Upper lobe of left lung (tissue), 6 donors: ENCODE results near the gene CHRM4. TPM values are rescaled to one million over a fixed set of nuclear protein-coding genes. Genes with fewer than 3 reads are reported as not detected.
A peak's percentile ranks its signal among the peaks of the same experiment; 100 is the strongest.

Source experiments
- ATAC-seq, 2 donors: fragments of 200-7000 bp; cut with Tn5 transposase; one replicate each; pipeline ENCODE4 v1.9.1; 2022; ENCODE audit warnings: mild to moderate bottlenecking in 2 of 2, moderate library complexity in 2 of 2; ENCODE audit not compliant: low FRiP score in 2 of 2
- DNase-seq, 2 donors: peaks; one replicate each; pipeline ENCODE4 v3.0.0-alpha.2; 2019 to 2020
- H3K27ac ChIP-seq, 4 donors: fragments of 200-600 bp; sonication (generic); one replicate each; pipeline ENCODE4 v1.5.1; 2016 to 2019
- H3K27me3 ChIP-seq, 4 donors: fragments of 200-600 bp; sonication (generic); one replicate each; pipeline ENCODE4 v1.5.1; 2017 to 2019
- H3K36me3 ChIP-seq, 4 donors: fragments of 200-600 bp; sonication (generic); one replicate each; pipeline ENCODE4 v1.5.1; 2016 to 2019
- H3K4me1 ChIP-seq, 4 donors: fragments of 200-600 bp; sonication (generic); one replicate each; pipeline ENCODE4 v1.5.1; 2018 to 2019
- H3K4me3 ChIP-seq, 4 donors: fragments of 200-600 bp; sonication (generic); one replicate each; pipeline ENCODE4 v1.5.1; 2017 to 2019; ENCODE audit warnings: mild to moderate bottlenecking in 2 of 4, moderate library complexity in 1 of 4
- H3K9me3 ChIP-seq, 4 donors: fragments of 200-600 bp; sonication (generic); one replicate each; pipeline ENCODE4 v1.5.1; 2018 to 2019
- EP300 ChIP-seq, 4 donors: sonication (generic); formaldehyde crosslinking; IDR thresholded peaks; one replicate each; pipeline ENCODE4 v1.5.1; 2017; ENCODE audit warnings: antibody characterized with exemption in 4 of 4, control low read depth in 2 of 4
- POLR2A ChIP-seq, 4 donors: fragments of 450-650 bp; IDR thresholded peaks; one replicate each; pipeline ENCODE4 v1.5.1; 2016 to 2017; ENCODE audit warnings: antibody characterized with exemption in 4 of 4, mild to moderate bottlenecking in 2 of 4
- POLR2AphosphoS5 ChIP-seq, 2 donors: sonication (generic); formaldehyde crosslinking; IDR thresholded peaks; one replicate each; pipeline ENCODE4 v1.5.1; 2017; ENCODE audit warnings: antibody characterized with exemption in 2 of 2
- WGBS, 2 donors: methylation state at CpG; one replicate each; pipeline ENCODE4 v1.1.5; 2017 to 2018; 5-methylcytosine and 5-hydroxymethylcytosine counted together
- total RNA-seq, 6 donors: library from RNA; depleted of rRNA in 4 of 6; stranded (reverse); fragments of >200 nt in 4 of 6; gene quantifications; one replicate each; pipeline versions ENCODE4 v1.1.0 to v1.2.1, GENCODE V29; 2016 to 2021
- TF ChIP-seq, protein P1 (sequence below), 6 experiments: fragments of 450-650 bp in 4 of 6; fragments of 200-600 bp in 2 of 6; sonication (generic) in 2 of 6; IDR thresholded peaks; one replicate each; pipeline ENCODE4 v1.5.1; 2016 to 2019; ENCODE audit warnings: antibody characterized with exemption in 6 of 6
- donor health status: DM: no; HTN: no; CAD: no; lungs with moderate emphysema.
- donor health status: DM: no; HTN: yes; CAD: no; lungs with severe emphysema.

CHRM4 gene
- total RNA-seq, 6 donors from 2014 or later = 0.34 to 1.4 (median 0.53) TPM; not detected in 2

DNA sequence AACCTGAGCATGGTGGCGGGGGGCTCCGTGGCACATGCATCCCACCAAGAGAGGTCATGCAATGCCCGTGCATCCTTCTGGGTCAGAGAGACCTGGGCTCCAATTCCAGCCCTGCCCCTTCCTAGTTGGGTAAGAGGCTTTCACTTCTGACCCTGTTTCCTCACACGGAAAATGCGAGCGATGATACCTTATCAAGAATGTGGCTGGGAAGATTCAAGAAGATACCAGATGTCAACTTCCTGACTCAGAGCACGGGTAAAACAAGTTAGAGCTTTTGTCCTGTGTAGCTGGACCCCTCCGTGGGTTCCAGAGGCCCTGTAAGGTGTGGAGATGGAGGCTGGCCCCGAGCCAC lies 53.0 kb downstream of the CHRM4 start:
- no peak for ATAC-seq
- WGBS, 2 donors = 21 to 31% methylated on average over 8 to 9 of the region's 9 CpGs
- peak overlapping the region in 3 of 4 donors; percentile 7 to 43 (median 22) for H3K4me3 ChIP-seq

DNA sequence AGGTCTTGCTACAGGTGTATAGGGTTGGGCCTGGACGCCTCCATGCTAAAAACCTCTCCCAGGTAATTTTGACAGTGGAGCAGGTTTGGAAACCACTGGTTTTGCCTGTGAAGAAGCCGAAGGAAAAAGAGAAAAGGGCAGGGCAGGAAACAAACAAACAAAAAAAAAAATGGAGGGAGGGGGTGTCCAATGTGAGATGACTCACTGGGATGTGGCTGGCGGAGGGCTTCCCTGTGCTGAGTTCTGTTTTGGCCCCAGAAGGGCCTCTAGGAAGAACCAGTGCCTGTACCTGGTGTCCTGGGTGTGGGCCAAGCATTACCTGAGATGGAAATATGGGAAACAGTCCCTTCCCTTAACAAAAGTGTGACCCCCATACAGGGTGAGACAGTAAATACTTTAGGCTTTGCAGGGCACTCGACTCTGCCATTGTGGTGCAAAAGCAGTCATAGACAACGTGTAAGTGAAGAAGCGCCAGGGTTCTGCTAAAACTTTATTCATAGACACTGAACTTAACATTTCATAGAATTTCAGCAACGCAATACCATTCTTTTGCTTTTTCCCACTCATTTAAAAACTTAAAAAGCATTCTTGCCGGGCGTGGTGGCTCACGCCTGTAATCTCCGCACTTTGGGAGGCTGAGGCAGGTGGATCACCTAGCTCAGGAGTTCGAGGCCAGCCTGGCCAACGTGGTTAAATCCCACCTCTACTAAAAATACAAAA lies 53.8 kb downstream of the CHRM4 start:
- TF ChIP-seq EP300 (IDR thresholded peaks at IDR 0.05) = no peak
- 84 to 89% methylated on average over 13 of the region's 13 CpGs for WGBS, 2 donors
- H3K27me3 ChIP-seq = peaks cover 0 to 11% (median 3%) of the 10 kb centered on the region in 4 donors
- no peaks in the 10 kb centered on the region for H3K36me3 ChIP-seq
- H3K27ac ChIP-seq = peak overlapping the region in 2 of 4 donors; percentile 85 to 90
- no peaks in the 10 kb centered on the region for H3K9me3 ChIP-seq
- H3K4me3 ChIP-seq = no peak overlapping the region
- peaks cover 52 to 74% (median 60%) of the 10 kb centered on the region in 4 donors for H3K4me1 ChIP-seq
- no peak for DNase-seq
- no peak for ATAC-seq

More for the DNA sequence above, 53.0 kb downstream of the CHRM4 start:
- no peak for DNase-seq
- Histone ChIP-seq H3K36me3 (no peaks in the 10 kb centered on the region), H3K9me3 (no peaks in the 10 kb centered on the region), H3K27me3 (peaks cover 0 to 2% (median 0%) of the 10 kb centered on the region in 4 donors), H3K27ac (peak overlapping the region; percentile 50 to 90 (median 82)), H3K4me1 (peaks cover 46 to 73% (median 58%) of the 10 kb centered on the region in 4 donors)
- no peak for TF ChIP-seq POLR2AphosphoS5 (IDR thresholded peaks at IDR 0.05)
- no peak for TF ChIP-seq POLR2A (IDR thresholded peaks at IDR 0.05)
- TF ChIP-seq, protein P1, sequence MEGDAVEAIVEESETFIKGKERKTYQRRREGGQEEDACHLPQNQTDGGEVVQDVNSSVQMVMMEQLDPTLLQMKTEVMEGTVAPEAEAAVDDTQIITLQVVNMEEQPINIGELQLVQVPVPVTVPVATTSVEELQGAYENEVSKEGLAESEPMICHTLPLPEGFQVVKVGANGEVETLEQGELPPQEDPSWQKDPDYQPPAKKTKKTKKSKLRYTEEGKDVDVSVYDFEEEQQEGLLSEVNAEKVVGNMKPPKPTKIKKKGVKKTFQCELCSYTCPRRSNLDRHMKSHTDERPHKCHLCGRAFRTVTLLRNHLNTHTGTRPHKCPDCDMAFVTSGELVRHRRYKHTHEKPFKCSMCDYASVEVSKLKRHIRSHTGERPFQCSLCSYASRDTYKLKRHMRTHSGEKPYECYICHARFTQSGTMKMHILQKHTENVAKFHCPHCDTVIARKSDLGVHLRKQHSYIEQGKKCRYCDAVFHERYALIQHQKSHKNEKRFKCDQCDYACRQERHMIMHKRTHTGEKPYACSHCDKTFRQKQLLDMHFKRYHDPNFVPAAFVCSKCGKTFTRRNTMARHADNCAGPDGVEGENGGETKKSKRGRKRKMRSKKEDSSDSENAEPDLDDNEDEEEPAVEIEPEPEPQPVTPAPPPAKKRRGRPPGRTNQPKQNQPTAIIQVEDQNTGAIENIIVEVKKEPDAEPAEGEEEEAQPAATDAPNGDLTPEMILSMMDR (IDR thresholded peaks at IDR 0.05) = no peak
- TF ChIP-seq EP300 (IDR thresholded peaks at IDR 0.05) = no peak

DNA sequence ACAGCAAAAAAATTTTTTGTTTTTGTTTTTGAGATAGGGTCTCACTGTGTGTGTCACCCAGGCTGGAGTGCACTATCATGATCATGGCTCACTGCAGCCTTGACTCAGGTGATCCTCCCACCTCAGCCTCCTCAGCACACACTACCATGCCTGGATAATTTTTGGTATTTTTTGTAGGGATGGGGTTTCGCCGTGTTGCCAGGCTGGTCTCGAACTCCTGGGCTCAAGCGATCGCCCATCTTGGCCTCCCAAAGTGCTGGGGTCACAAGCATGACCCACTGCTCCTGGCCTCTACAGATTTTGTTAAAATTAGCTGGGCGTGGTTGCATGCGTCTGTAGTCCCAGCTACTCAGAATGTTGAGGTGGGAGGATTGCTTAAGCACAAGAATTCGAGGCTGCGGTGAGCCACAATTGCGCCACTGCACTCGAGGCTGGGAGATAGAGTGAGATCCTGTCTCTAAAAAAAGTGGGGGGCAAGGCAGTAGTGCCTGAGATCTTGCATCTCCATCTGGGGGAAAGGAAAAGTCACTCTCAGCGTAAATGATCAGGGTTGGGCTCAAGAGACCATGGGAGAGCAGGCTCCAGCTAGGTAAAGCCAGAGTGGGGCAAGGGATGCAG lies 54.9 kb downstream of the CHRM4 start:
- Histone ChIP-seq H3K4me3 (no peak overlapping the region), H3K27ac (no peak overlapping the region), H3K27me3 (peaks cover 2 to 18% (median 8%) of the 10 kb centered on the region in 4 donors), H3K4me1 (peaks cover 47 to 73% (median 59%) of the 10 kb centered on the region in 4 donors), H3K9me3 (no peaks in the 10 kb centered on the region), H3K36me3 (no peaks in the 10 kb centered on the region)
- DNase-seq (peak in 1 of 2 donors; percentile 83), ATAC-seq (no peak)
- WGBS, 2 donors = 76 to 80% methylated on average over 9 to 12 of the region's 12 CpGs
- TF ChIP-seq, protein P1 (IDR thresholded peaks at IDR 0.05) = no peak
- TF ChIP-seq POLR2A (IDR thresholded peaks at IDR 0.05) = no peak
- no peak for TF ChIP-seq POLR2AphosphoS5 (IDR thresholded peaks at IDR 0.05)

DNA sequence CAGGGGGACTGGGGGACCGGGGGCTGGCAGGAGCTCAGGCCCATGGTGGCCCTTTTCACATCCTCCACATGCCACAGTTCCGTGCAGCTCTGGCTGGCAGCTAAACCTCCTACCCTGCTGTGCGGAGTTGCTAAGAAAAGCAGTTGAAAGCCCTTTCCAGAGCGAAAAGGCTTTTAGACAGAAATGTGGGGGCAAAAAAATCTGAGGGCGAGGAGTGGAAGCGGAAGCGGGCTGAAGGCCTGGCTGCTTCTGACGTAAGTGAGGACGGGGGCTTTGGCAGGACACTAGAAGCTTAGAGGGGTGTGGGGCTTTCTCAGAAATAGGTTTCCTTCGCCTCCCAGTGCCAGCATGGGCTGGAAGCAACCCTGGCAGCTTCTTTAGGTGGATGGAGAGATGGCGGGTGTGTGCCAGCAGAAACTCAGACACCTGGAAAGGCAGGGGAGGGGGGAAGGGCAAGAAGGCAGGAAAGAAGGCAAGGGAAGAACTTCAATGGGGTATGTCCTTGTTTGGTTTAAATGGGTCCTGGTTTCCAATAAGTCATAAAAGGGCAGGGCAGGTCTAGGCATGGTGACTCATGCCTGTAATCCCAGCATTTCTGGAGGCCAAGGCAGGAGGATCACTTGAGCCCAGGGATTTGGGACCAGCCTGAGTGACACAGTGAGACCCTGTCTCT lies 55.5 kb downstream of the CHRM4 start:
- no peak overlapping the region for H3K4me3 ChIP-seq
- ATAC-seq = no peak
- no peaks in the 10 kb centered on the region for H3K9me3 ChIP-seq
- no peak overlapping the region for H3K27ac ChIP-seq
- 88 to 93% methylated on average over 11 of the region's 11 CpGs for WGBS, 2 donors
- peaks cover 45 to 69% (median 57%) of the 10 kb centered on the region in 4 donors for H3K4me1 ChIP-seq
- no peak for TF ChIP-seq POLR2A (IDR thresholded peaks at IDR 0.05)
- TF ChIP-seq POLR2AphosphoS5 (IDR thresholded peaks at IDR 0.05) = no peak
- no peak for TF ChIP-seq EP300 (IDR thresholded peaks at IDR 0.05)
- TF ChIP-seq, protein P1 (IDR thresholded peaks at IDR 0.05) = no peak
- no peak for DNase-seq
- no peaks in the 10 kb centered on the region for H3K36me3 ChIP-seq
- H3K27me3 ChIP-seq = peaks cover 2 to 18% (median 8%) of the 10 kb centered on the region in 4 donors

DNA sequence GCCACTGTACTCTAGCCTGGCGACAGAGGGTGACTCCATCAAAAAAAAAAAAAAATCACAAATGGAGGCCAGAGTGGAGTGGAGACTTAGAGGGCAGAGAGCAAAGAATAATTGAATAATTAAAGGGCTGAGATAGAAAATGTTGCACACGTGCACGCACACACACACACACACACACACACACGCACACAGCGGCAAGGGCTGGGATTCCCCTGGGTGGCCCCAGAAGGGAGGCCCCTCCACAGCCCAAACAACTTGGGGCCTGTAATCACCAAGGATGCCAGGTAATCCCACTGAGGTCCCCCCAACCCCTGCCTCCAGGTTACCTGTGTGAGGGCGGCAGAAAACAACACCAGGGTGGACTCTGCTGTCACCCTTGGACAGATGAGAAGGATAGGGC lies 56.3 kb downstream of the CHRM4 start:
- peaks cover 38 to 70% (median 54%) of the 10 kb centered on the region in 4 donors for H3K4me1 ChIP-seq
- H3K36me3 ChIP-seq = no peaks in the 10 kb centered on the region
- peaks cover 2 to 18% (median 8%) of the 10 kb centered on the region in 4 donors for H3K27me3 ChIP-seq
- DNase-seq (no peak), ATAC-seq (no peak)
- TF ChIP-seq POLR2AphosphoS5 (IDR thresholded peaks at IDR 0.05) (no peak), POLR2A (IDR thresholded peaks at IDR 0.05) (no peak), EP300 (IDR thresholded peaks at IDR 0.05) (no peak)
- TF ChIP-seq, protein P1 (IDR thresholded peaks at IDR 0.05) = no peak
- H3K27ac ChIP-seq = no peak overlapping the region
- H3K4me3 ChIP-seq = no peak overlapping the region
- no peaks in the 10 kb centered on the region for H3K9me3 ChIP-seq
- 93 to 98% methylated on average over 6 of the region's 6 CpGs for WGBS, 2 donors
